Measurements from ENCODE around the gene BEAN1.

The BEAN1 gene

GRCh38 chr16:66439051-66439730 lies 12.1 kb downstream of the BEAN1 start:
- no peak overlapping the region for H3K4me2 ChIP-seq (ENCODE audit: low read length)
- no peaks in the 10 kb centered on the region for H3K79me2 ChIP-seq
- no peak overlapping the region for H3K4me3 ChIP-seq (ENCODE audit: low read depth, low read length)
- no peaks in the 10 kb centered on the region for H3K27me3 ChIP-seq (ENCODE audit: control insufficient read depth, insufficient read depth, low read length)
- no peaks in the 10 kb centered on the region for H3K4me1 ChIP-seq
- no peak overlapping the region for H3K27ac ChIP-seq
- no peak overlapping the region for H2AFZ ChIP-seq
- H3K9me3 ChIP-seq (ENCODE audit: control insufficient read depth, low read length), result no peaks in the 10 kb centered on the region
- no peaks in the 10 kb centered on the region for H3K36me3 ChIP-seq (ENCODE audit: control insufficient read depth, insufficient read depth, low read length)
- H3K9ac ChIP-seq, result no peak overlapping the region
- TF ChIP-seq CTCF (IDR thresholded peaks at IDR 0.05), result no peak

- H3K9ac ChIP-seq, result no peak overlapping the region
- no peaks in the 10 kb centered on the region for H3K79me2 ChIP-seq
- H2AFZ ChIP-seq, result no peak overlapping the region
- H3K9me3 ChIP-seq (ENCODE audit: control insufficient read depth, low read length), result no peaks in the 10 kb centered on the region
- no peaks in the 10 kb centered on the region for H3K4me1 ChIP-seq
- no peaks in the 10 kb centered on the region for H3K36me3 ChIP-seq (ENCODE audit: control insufficient read depth, insufficient read depth, low read length)
- H3K4me2 ChIP-seq (ENCODE audit: low read length), result no peak overlapping the region
- H3K27ac ChIP-seq, result no peak overlapping the region
- H3K27me3 ChIP-seq (ENCODE audit: control insufficient read depth, insufficient read depth, low read length), result no peaks in the 10 kb centered on the region
- no peak overlapping the region for H3K4me3 ChIP-seq (ENCODE audit: low read depth, low read length)
- TF ChIP-seq CTCF (IDR thresholded peaks at IDR 0.05), result no peak
These were observed 13.2 kb downstream of the BEAN1 start for GRCh38 chr16:66440271-66440802.

GRCh38 chr16:66440970-66441369 lies 13.9 kb downstream of the BEAN1 start:
- Histone ChIP-seq H3K9me3 (ENCODE audit: control insufficient read depth, low read length) (no peaks in the 10 kb centered on the region), H3K9ac (no peak overlapping the region), H3K4me3 (ENCODE audit: low read depth, low read length) (no peak overlapping the region), H3K27ac (no peak overlapping the region), H3K36me3 (ENCODE audit: control insufficient read depth, insufficient read depth, low read length) (no peaks in the 10 kb centered on the region), H3K4me1 (no peaks in the 10 kb centered on the region), H3K79me2 (no peaks in the 10 kb centered on the region), H3K27me3 (ENCODE audit: control insufficient read depth, insufficient read depth, low read length) (no peaks in the 10 kb centered on the region), H2AFZ (no peak overlapping the region), H3K4me2 (ENCODE audit: low read length) (no peak overlapping the region)
- no peak for TF ChIP-seq CTCF (IDR thresholded peaks at IDR 0.05)

GRCh38 chr16:66441586-66442375 lies 14.7 kb downstream of the BEAN1 start:
- H3K36me3 ChIP-seq (ENCODE audit: control insufficient read depth, insufficient read depth, low read length), result no peaks in the 10 kb centered on the region
- no peaks in the 10 kb centered on the region for H3K9me3 ChIP-seq (ENCODE audit: control insufficient read depth, low read length)
- no peak overlapping the region for H3K4me3 ChIP-seq (ENCODE audit: low read depth, low read length)
- H3K79me2 ChIP-seq, result no peaks in the 10 kb centered on the region
- no peak overlapping the region for H3K27ac ChIP-seq
- no peaks in the 10 kb centered on the region for H3K4me1 ChIP-seq
- no peaks in the 10 kb centered on the region for H3K27me3 ChIP-seq (ENCODE audit: control insufficient read depth, insufficient read depth, low read length)
- no peak overlapping the region for H3K9ac ChIP-seq
- H3K4me2 ChIP-seq (ENCODE audit: low read length), result no peak overlapping the region
- H2AFZ ChIP-seq, result no peak overlapping the region
- no peak for TF ChIP-seq CTCF (IDR thresholded peaks at IDR 0.05)
